Neural progenitor cell (in vitro differentiated cells): ENCODE data around the gene FAM20C. TPM values are rescaled to one million over a fixed set of nuclear protein-coding genes. Genes with fewer than 3 reads are reported as not detected.

Source experiments
- DNase-seq: peaks from one replicate; pipeline ENCODE4 v3.0.0-alpha.2; 2016; ENCODE audit warnings: low spot score
- H2AFZ ChIP-seq: fragments of 200-600 bp; sonication (generic); replicated peaks from 2 replicates; pipeline ENCODE4 v1.6.1; 2016; ENCODE audit warnings: antibody characterized with exemption
- H3F3A ChIP-seq: fragments of 200-600 bp; sonication (generic); 2 replicates; pipeline ENCODE4 v1.6.1; 2016; ENCODE audit warnings: antibody characterized with exemption, low read depth
- H3K27ac ChIP-seq: fragments of 200-600 bp; sonication (generic); 2 replicates; pipeline ENCODE4 v1.5.1; 2016; ENCODE audit warnings: mild to moderate bottlenecking
- H3K27me3 ChIP-seq: fragments of 200-600 bp; sonication (generic); 2 replicates; pipeline ENCODE4 v1.6.1; 2016; ENCODE audit warnings: mild to moderate bottlenecking, moderate library complexity
- H3K36me3 ChIP-seq: fragments of 200-600 bp; sonication (generic); 2 replicates; pipeline ENCODE4 v1.5.1; 2016
- H3K4me1 ChIP-seq: fragments of 200-600 bp; sonication (generic); 2 replicates; pipeline ENCODE4 v1.6.1; 2016; ENCODE audit warnings: mixed run types
- H3K4me2 ChIP-seq: fragments of 200-600 bp; sonication (generic); 2 replicates; pipeline ENCODE4 v1.6.1; 2016
- H3K4me3 ChIP-seq: fragments of 200-600 bp; sonication (generic); 2 replicates; pipeline ENCODE4 v1.5.1; 2016
- H3K79me2 ChIP-seq: fragments of 200-600 bp; sonication (generic); 2 replicates; pipeline ENCODE4 v1.6.1; 2016; ENCODE audit warnings: low read depth
- H3K9ac ChIP-seq: fragments of 200-600 bp; sonication (generic); 2 replicates; pipeline ENCODE4 v1.6.1; 2016
- H3K9me3 ChIP-seq: fragments of 200-600 bp; sonication (generic); 2 replicates; pipeline ENCODE4 v1.5.1; 2016; ENCODE audit warnings: low read depth
- H4K20me1 ChIP-seq: fragments of 200-600 bp; sonication (generic); 2 replicates; pipeline ENCODE4 v1.6.1; 2016; ENCODE audit warnings: low read depth
- H3K27ac Mint-ChIP-seq: 3 replicates; pipeline ENCODE4 v1.8.0; 2021; ENCODE audit warnings: mixed read lengths
- H3K27me3 Mint-ChIP-seq: 2 replicates; pipeline ENCODE4 v1.8.0; 2022; ENCODE audit warnings: low read depth, mild to moderate bottlenecking, inconsistent platforms, moderate library complexity, mixed read lengths; ENCODE audit not compliant: insufficient read depth
- H3K36me3 Mint-ChIP-seq: 3 replicates; pipeline ENCODE4 v1.8.0; 2021; ENCODE audit warnings: mixed read lengths
- H3K4me1 Mint-ChIP-seq: 3 replicates; pipeline ENCODE4 v1.8.0; 2021; ENCODE audit warnings: mixed read lengths
- H3K4me3 Mint-ChIP-seq: 3 replicates; pipeline ENCODE4 v1.8.0; 2021; ENCODE audit warnings: mild to moderate bottlenecking, moderate library complexity, mixed read lengths
- H3K9me3 Mint-ChIP-seq: 3 replicates; pipeline ENCODE4 v1.8.0; 2020; ENCODE audit warnings: mixed read lengths
- EZH2 ChIP-seq: fragments of 200-600 bp; sonication (generic); IDR thresholded peaks from 2 replicates; pipeline ENCODE4 v1.6.1; 2017; ENCODE audit warnings: antibody characterized with exemption, mild to moderate bottlenecking, moderate library complexity
- EZH2phosphoT487 ChIP-seq: fragments of 200-600 bp; sonication (generic); IDR thresholded peaks from 2 replicates; pipeline ENCODE4 v1.6.1; 2017; ENCODE audit warnings: antibody characterized with exemption
- total RNA-seq: library from RNA; depleted of rRNA; stranded (reverse); fragments of >200 nt; gene quantifications from 2 replicates; pipeline ENCODE4 v1.2.3, GENCODE V29; 2015; ENCODE audit warnings: low replicate concordance
- TF ChIP-seq, protein P1 (sequence below): fragments of 200-600 bp; sonication (generic); IDR thresholded peaks from 2 replicates; pipeline ENCODE4 v1.5.1; 2017; ENCODE audit warnings: antibody characterized with exemption, mild to moderate bottlenecking

FAM20C gene
- total RNA-seq, 1 donor from 2014 or later: 3.8 TPM

DNA sequence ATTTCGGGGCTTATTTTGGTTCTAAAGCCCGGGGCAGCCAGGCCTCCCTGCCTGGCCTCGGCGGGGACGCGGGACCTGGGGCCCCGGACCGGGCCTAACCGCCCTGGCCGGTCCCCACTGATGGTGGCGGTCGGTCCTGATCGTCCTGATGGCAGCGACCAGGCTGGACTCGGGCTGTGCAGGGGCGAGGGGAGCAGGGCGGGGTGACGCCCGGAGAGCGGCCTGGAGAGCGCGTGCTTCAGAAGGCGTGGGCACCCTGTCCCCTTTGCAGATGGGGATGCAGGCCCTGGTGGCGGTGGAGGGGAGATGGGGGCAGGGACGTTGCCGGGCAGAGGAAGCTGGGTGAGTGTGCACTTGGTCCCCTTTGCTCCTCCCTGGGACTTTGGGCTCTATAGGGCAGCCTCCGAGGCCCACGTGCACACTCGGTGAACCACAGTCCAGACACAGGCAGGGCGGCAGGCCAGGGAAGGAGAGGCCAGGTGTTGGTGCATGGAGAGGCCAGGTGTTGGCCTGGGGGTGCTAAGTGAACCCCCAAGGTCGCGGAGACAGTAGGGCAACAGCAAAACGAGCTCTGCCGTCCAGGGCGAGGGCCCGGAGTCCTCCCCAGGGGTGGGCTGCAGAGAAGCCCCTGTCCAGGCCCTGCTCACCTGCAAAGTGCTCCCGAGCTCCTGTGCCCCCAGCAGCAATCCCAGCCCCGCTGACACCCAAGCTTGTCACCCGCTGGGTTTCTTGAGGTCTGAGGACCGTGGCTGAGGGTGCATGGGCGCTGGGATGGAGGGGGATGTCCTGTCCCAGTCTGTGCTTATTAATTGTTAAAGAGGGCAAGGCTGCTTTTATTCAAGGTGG lies 42.4 kb upstream of the FAM20C start:
- H3K79me2 ChIP-seq: no peaks in the 10 kb centered on the region
- H3K27ac ChIP-seq: peak overlapping the region; percentile 97
- H3K4me1 Mint-ChIP-seq: peaks cover 28% of the 10 kb centered on the region
- no peak for DNase-seq
- peak overlapping the region; percentile 99 for H3K27ac Mint-ChIP-seq
- peak overlapping the region; percentile 60 for H3K4me3 ChIP-seq
- no peaks in the 10 kb centered on the region for H3K27me3 ChIP-seq
- H3K4me1 ChIP-seq: peaks cover 13% of the 10 kb centered on the region
- H3K9ac ChIP-seq: no peak overlapping the region
- H3K9me3 ChIP-seq: no peaks in the 10 kb centered on the region
- H3K4me2 ChIP-seq: peak overlapping the region; percentile 89
- H3K4me3 Mint-ChIP-seq: peak overlapping the region; percentile 87
- H3K27me3 Mint-ChIP-seq: peaks cover 8% of the 10 kb centered on the region
- H4K20me1 ChIP-seq: no peaks in the 10 kb centered on the region
- H3K36me3 Mint-ChIP-seq: peaks cover 9% of the 10 kb centered on the region
- peaks cover 6% of the 10 kb centered on the region for H3F3A ChIP-seq
- no peaks in the 10 kb centered on the region for H3K36me3 ChIP-seq
- H2AFZ ChIP-seq: peak overlapping the region; percentile 91
- no peak for TF ChIP-seq EZH2phosphoT487
- TF ChIP-seq EZH2: no peak
- TF ChIP-seq, protein P1, sequence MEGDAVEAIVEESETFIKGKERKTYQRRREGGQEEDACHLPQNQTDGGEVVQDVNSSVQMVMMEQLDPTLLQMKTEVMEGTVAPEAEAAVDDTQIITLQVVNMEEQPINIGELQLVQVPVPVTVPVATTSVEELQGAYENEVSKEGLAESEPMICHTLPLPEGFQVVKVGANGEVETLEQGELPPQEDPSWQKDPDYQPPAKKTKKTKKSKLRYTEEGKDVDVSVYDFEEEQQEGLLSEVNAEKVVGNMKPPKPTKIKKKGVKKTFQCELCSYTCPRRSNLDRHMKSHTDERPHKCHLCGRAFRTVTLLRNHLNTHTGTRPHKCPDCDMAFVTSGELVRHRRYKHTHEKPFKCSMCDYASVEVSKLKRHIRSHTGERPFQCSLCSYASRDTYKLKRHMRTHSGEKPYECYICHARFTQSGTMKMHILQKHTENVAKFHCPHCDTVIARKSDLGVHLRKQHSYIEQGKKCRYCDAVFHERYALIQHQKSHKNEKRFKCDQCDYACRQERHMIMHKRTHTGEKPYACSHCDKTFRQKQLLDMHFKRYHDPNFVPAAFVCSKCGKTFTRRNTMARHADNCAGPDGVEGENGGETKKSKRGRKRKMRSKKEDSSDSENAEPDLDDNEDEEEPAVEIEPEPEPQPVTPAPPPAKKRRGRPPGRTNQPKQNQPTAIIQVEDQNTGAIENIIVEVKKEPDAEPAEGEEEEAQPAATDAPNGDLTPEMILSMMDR: no peak
- no peaks in the 10 kb centered on the region for H3K9me3 Mint-ChIP-seq

DNA sequence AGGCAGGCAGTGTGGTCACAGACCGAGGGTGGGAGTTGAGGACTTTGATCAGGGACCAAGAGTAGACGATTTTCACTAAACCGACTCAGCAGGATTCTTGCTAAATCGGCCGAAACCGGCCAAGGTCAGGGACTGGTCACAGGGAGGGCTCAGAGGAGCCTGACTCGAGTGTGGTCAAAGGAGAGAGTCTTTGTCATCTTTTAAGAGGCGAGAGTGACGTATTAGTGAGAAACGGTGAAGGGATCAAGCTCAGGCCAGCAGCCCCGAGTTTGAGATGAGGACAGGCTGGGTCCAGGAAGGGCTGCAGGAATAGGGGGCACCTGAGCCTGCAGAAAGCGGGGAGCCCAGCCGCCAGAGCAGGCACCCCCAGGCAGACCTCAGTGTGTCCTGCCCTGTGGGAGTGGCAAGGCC lies 41.6 kb upstream of the FAM20C start:
- no peaks in the 10 kb centered on the region for H3K9me3 Mint-ChIP-seq
- H3K36me3 Mint-ChIP-seq: peaks cover 6% of the 10 kb centered on the region
- no peaks in the 10 kb centered on the region for H3K9me3 ChIP-seq
- H3K27ac ChIP-seq: no peak overlapping the region
- no peak overlapping the region for H3K4me3 ChIP-seq
- H3K79me2 ChIP-seq: no peaks in the 10 kb centered on the region
- H3K27me3 Mint-ChIP-seq: peaks cover 9% of the 10 kb centered on the region
- TF ChIP-seq, protein P1: no peak
- no peak for TF ChIP-seq EZH2
- no peak for TF ChIP-seq EZH2phosphoT487
- no peak overlapping the region for H2AFZ ChIP-seq
- H3K4me2 ChIP-seq: no peak overlapping the region
- H3K4me3 Mint-ChIP-seq: peak overlapping the region; percentile 58
- H3F3A ChIP-seq: peaks cover 6% of the 10 kb centered on the region
- no peaks in the 10 kb centered on the region for H3K36me3 ChIP-seq
- H4K20me1 ChIP-seq: no peaks in the 10 kb centered on the region
- peak overlapping the region; percentile 91 for H3K27ac Mint-ChIP-seq
- H3K4me1 Mint-ChIP-seq: peaks cover 35% of the 10 kb centered on the region
- DNase-seq: no peak
- no peaks in the 10 kb centered on the region for H3K27me3 ChIP-seq
- no peak overlapping the region for H3K9ac ChIP-seq
- peaks cover 19% of the 10 kb centered on the region for H3K4me1 ChIP-seq

DNA sequence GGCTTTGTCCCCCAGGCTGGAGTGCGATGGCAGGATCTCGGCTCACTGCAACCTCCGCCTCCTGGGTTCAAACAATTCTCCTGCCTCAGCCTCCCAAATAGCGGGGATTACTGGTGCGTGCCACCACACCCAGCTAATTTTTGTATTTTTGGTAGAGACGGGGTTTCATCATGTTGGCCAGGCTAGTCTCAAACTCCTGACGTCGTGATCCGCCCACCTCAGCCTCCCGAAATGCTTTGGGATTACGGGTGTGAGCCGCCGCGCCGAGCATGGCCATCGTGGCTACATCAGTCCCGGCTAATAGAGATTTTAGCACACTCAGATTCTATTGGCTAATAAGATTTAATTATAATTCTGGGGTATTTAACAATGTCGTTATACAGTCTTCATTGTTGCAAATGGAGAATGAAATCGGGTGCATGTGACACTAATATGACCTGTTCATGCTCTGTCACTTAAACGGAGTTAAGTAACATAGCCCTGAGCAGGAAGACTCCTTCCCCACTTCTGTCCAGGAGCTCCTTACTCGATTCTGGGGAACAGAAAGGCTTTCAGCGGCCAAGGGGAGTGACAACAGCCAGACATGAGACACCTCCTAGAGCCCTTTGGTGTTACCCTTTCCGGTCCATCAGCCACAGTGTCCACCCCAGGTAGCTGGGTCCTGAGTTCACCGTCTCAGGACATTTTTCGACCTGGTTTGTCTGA lies 40.9 kb upstream of the FAM20C start:
- no peaks in the 10 kb centered on the region for H3K27me3 ChIP-seq
- no peak overlapping the region for H3K4me3 ChIP-seq
- Mint-ChIP-seq H3K4me3 (no peak overlapping the region), H3K36me3 (peaks cover 6% of the 10 kb centered on the region), H3K9me3 (no peaks in the 10 kb centered on the region), H3K27ac (peak overlapping the region; percentile 91), H3K4me1 (peaks cover 40% of the 10 kb centered on the region), H3K27me3 (peaks cover 9% of the 10 kb centered on the region)
- H4K20me1 ChIP-seq: no peaks in the 10 kb centered on the region
- H3F3A ChIP-seq: peaks cover 6% of the 10 kb centered on the region
- H3K9me3 ChIP-seq: no peaks in the 10 kb centered on the region
- H3K36me3 ChIP-seq: no peaks in the 10 kb centered on the region
- TF ChIP-seq EZH2phosphoT487: no peak
- TF ChIP-seq, protein P1: no peak
- peaks cover 24% of the 10 kb centered on the region for H3K4me1 ChIP-seq
- no peak overlapping the region for H2AFZ ChIP-seq
- H3K4me2 ChIP-seq: no peak overlapping the region
- no peak for DNase-seq
- H3K79me2 ChIP-seq: no peaks in the 10 kb centered on the region
- H3K9ac ChIP-seq: no peak overlapping the region
- no peak overlapping the region for H3K27ac ChIP-seq
